Measurements from ENCODE around the gene SPEF1. TPM values are rescaled to one million over a fixed set of nuclear protein-coding genes. Genes with fewer than 3 reads are reported as not detected.
"Not testable (repeated sequence)": the region's sequence is repeated elsewhere in the genome, so short reads cannot be mapped to it uniquely, and the experiment has no call there.

SPEF1 gene
- total RNA-seq = not detected

GRCh38 chr20:3781153-3781910 is at the start of gene SPEF1:
Gene SPEF1 (minus strand): TSS chr20:3781448. CDS start chr20:3781287, 161 bp downstream.
- peak; percentile 90 for DNase-seq

GRCh38 chr20:3829891-3830290 is 48.6 kb upstream of the SPEF1 start:
- not testable (repeated sequence) for DNase-seq

GRCh38 chr20:3828798-3829197 is 47.5 kb upstream of the SPEF1 start:
- DNase-seq = no peak

GRCh38 chr20:3826420-3826819 is 45.2 kb upstream of the SPEF1 start:
- DNase-seq = no peak

GRCh38 chr20:3825526-3825925 is 44.3 kb upstream of the SPEF1 start:
- no peak for DNase-seq

GRCh38 chr20:3823881-3824280 is 42.6 kb upstream of the SPEF1 start:
- DNase-seq = no peak

GRCh38 chr20:3821996-3822395 is 40.7 kb upstream of the SPEF1 start:
- no peak for DNase-seq

- no peak for DNase-seq
These were observed 39.9 kb upstream of the SPEF1 start for GRCh38 chr20:3820901-3821727.

- DNase-seq = peak; percentile 95
These were observed 39.0 kb upstream of the SPEF1 start, which contains the start of gene AP5S1 for GRCh38 chr20:3820048-3820900. Gene AP5S1 (plus strand): TSS chr20:3820547. CDS start chr20:3822118, 1,571 bp downstream.

GRCh38 chr20:3819411-3820047 is 38.3 kb upstream of the SPEF1 start:
- peak; percentile 88 for DNase-seq

GRCh38 chr20:3818155-3819151 is 37.2 kb upstream of the SPEF1 start:
- no peak for DNase-seq

- DNase-seq = no peak
These were observed 34.6 kb upstream of the SPEF1 start for GRCh38 chr20:3815703-3816315.

- DNase-seq = no peak
These were observed 33.8 kb upstream of the SPEF1 start for GRCh38 chr20:3814928-3815495.

GRCh38 chr20:3813848-3814581 is 32.8 kb upstream of the SPEF1 start:
- DNase-seq = no peak

- DNase-seq = no peak
These were observed 32.0 kb upstream of the SPEF1 start for GRCh38 chr20:3812975-3813847.

GRCh38 chr20:3812259-3812681 is 31.0 kb upstream of the SPEF1 start:
- DNase-seq = peak; percentile 72

GRCh38 chr20:3811467-3812258 is 30.4 kb upstream of the SPEF1 start:
- DNase-seq = peak; percentile 98
